Right cardiac atrium (tissue), 5 donors: Measurements from ENCODE around the gene LAT. TPM values are rescaled to one million over a fixed set of nuclear protein-coding genes. Genes with fewer than 3 reads are reported as not detected.
A peak's percentile ranks its signal among the peaks of the same experiment; 100 is the strongest.
"Not testable (repeated sequence)": the region's sequence is repeated elsewhere in the genome, so short reads cannot be mapped to it uniquely, and the experiment has no call there.

Experiments used
- ATAC-seq, 2 donors: fragments of 200-7000 bp; cut with Tn5 transposase; one replicate each; pipeline versions ENCODE4 v1.8.0 to v1.9.1; 2020; ENCODE audit warnings: moderate library complexity in 2 of 2, mild to moderate bottlenecking in 1 of 2
- DNase-seq, 3 donors: peaks; one replicate each; pipeline ENCODE4 v3.0.0-alpha.2; 2020
- H3K27ac ChIP-seq: one replicate; pipeline ENCODE4 v1.5.1; 2013; ENCODE audit warnings: mild to moderate bottlenecking, low read length, control low read depth, moderate library complexity
- H3K27me3 ChIP-seq: one replicate; pipeline ENCODE4 v1.6.1; 2013; ENCODE audit not compliant: control insufficient read depth, insufficient read depth
- H3K4me1 ChIP-seq: one replicate; pipeline ENCODE4 v1.6.1; 2013; ENCODE audit warnings: low read length; ENCODE audit not compliant: control insufficient read depth, insufficient read depth
- H3K4me3 ChIP-seq: one replicate; pipeline ENCODE4 v1.5.1; 2013; ENCODE audit warnings: low read length, control low read depth
- H3K9me3 ChIP-seq: one replicate; pipeline ENCODE4 v1.6.1; 2013; ENCODE audit warnings: low read length; ENCODE audit not compliant: control insufficient read depth
- WGBS: extraction: QIAGEN DNeasy Blood & Tissue Kit; methylation state at CpG from one replicate; pipeline ENCODE4 v1.1.7; 2013; 5-methylcytosine and 5-hydroxymethylcytosine counted together
- intact Hi-C, 4 donors: fragments of 100-400 bp; cut with DNase I; formaldehyde crosslinking; loops; one replicate each; pipeline versions ENCODE4 v1.11.0 to v1.14.0; 2022 to 2023
- polyA plus RNA-seq: library from polyadenylated mRNA; stranded (reverse); fragments of 200-250 nt; gene quantifications from one replicate; pipeline ENCODE4 v1.2.3, GENCODE V29; 2013
- total RNA-seq, 4 donors: library from RNA; stranded (reverse); fragmentation: NEBNext Ultra II Directional; extraction: Animal tissue kit (Norgen Biotek cat#: 25700); gene quantifications; one replicate each; pipeline ENCODE4 v1.2.1, GENCODE V29; 2021
- donor health status: healthy with polysubstance abuse.
- donor health status: DM: no; HTN: yes; CAD: no.
- donor health status: DM: no; HTN: no; CAD: no.
- donor health status: DM: no; HTN: yes; CAD: no; lungs with severe emphysema.
- donor health status: DM: yes; HTN: yes; CAD: no.

The LAT gene
- total and polyA plus RNA-seq, 5 donors = 1.2 to 2.9 (median 2.1) TPM

DNA sequence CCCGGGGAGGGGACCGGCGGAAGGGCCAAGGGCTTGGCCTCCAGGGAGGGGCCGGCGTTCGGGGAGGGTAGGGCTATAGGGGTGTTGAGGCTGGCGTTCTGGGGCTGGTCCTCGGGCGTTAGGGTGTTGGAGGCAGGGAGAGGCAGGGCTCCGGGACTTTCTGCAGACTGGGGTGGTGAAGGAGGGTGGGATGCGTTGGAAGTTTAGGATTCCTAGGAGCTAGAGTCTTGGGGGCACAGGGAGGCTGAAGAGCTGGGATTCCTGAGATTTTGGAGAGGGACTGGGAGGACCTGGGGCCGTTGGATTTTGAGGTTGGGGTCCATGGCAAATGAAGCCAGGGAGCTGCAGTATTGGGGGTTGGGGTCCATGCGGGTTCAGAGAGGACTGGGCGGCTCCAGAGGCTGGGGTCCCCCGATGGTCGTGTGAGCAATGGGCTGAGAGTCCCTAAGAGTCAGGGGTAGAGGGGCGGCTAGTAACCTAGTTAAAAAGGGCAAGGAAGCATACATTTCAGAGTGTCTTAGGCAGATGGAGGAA, 33.4 kb upstream of the LAT start:
- DNase-seq (peak in 2 of 3 donors; percentile 30 to 82), ATAC-seq (peak; percentile 49 to 71)
- intact Hi-C loops = no loop called here
- Histone ChIP-seq H3K4me3 (peak overlapping the region; percentile 86), H3K27ac (peak overlapping the region; percentile 40), H3K4me1 (no peaks in the 10 kb centered on the region), H3K27me3 (no peaks in the 10 kb centered on the region), H3K9me3 (no peaks in the 10 kb centered on the region)
- WGBS = 2% methylated on average over 17 of the region's 17 CpGs

DNA sequence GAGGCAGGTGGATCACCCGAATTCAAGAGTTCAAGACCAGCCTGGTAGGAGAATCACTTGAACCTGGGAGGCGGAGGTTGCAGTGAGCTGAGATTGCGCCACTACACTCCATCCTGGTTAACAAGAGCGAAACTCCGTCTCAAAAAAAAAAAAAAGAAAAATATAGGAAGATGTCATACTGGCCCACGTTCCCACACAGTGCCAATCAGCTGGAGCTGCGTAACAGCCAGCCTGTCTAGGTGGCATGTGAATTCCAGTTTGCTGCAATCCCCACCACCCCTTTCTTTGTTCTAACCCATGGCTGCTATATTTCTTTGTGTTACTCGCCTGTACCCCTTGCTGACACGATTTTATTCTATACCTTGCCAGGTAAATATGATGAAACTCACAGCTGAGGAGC, 26.6 kb upstream of the LAT start:
- Histone ChIP-seq H3K4me1 (no peaks in the 10 kb centered on the region), H3K27ac (no peak overlapping the region), H3K4me3 (no peak overlapping the region), H3K9me3 (no peaks in the 10 kb centered on the region), H3K27me3 (no peaks in the 10 kb centered on the region)
- ATAC-seq = no peak
- intact Hi-C loops = no loop called here
- 96% methylated on average over 9 of the region's 9 CpGs for WGBS
- DNase-seq = no peak

- H3K27ac ChIP-seq = no peak overlapping the region
- intact Hi-C loops = no loop called here
- H3K9me3 ChIP-seq = no peaks in the 10 kb centered on the region
- peak in 1 of 2 donors; percentile 25 for ATAC-seq
- H3K27me3 ChIP-seq = no peaks in the 10 kb centered on the region
- H3K4me3 ChIP-seq = no peak overlapping the region
- peak in 1 of 3 donors; percentile 2 for DNase-seq
- no peaks in the 10 kb centered on the region for H3K4me1 ChIP-seq
- 92% methylated on average over 6 of the region's 6 CpGs for WGBS
These were observed 26.0 kb upstream of the LAT start for GRCh38 chr16:28958836-28959235.

GRCh38 chr16:28964072-28964471, 20.8 kb upstream of the LAT start:
- DNase-seq = peak in 1 of 3 donors; percentile 3
- H3K9me3 ChIP-seq = no peaks in the 10 kb centered on the region

DNA sequence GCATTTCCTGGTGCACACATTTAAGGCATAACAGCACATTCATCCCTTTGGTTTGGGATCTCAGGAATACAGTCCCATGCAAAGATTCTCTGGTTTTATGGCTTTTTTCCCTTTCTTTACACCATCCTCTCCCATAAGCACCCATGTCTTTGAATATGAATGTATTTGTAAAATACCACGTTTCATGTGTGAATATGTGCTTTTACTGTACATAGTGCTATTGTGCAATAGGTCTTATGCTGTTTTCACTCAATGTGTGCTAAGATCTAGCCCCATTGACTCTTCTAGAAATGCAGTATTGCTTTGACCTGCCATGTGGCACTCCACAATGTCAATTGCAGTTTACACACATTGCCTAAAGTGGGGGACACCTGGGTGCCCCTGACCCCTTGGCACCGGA, 20.4 kb upstream of the LAT start:
- Histone ChIP-seq H3K27ac (no peak overlapping the region), H3K4me3 (no peak overlapping the region), H3K27me3 (no peaks in the 10 kb centered on the region), H3K9me3 (no peaks in the 10 kb centered on the region), H3K4me1 (no peaks in the 10 kb centered on the region)
- intact Hi-C loops = no loop called here
- 95% methylated on average over 2 of the region's 2 CpGs for WGBS
- ATAC-seq (no peak), DNase-seq (peak in 1 of 3 donors; percentile 10)

More at GRCh38 chr16:28964072-28964471, 20.8 kb upstream of the LAT start:
- Histone ChIP-seq H3K27me3 (no peaks in the 10 kb centered on the region), H3K27ac (no peak overlapping the region), H3K4me1 (no peaks in the 10 kb centered on the region), H3K4me3 (no peak overlapping the region)
- ATAC-seq = no peak
- intact Hi-C loops = no loop called here
- 96% methylated on average over 3 of the region's 3 CpGs for whole genome bisulfite sequencing

DNA sequence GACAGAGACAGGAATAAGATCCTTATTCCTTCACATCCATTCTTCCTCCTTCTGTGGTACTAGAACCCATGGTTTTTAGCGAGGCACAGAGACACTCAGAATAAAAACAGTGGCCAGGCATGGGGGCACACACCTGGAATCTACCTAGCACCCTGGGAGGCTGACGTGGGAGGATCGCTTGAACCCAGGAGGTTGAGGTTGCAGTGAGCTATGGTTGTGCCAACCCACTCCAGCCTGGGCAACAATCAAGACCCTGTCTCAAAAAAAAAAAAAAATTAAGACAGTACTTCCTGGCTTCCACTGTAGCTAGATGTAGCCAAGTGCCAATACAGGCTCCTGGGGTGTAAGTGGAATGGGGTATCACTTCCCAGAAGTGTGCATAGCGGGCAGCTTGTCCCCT, 17.7 kb upstream of the LAT start:
- WGBS = 92% methylated on average over 4 of the region's 4 CpGs
- DNase-seq (peak in 1 of 3 donors; percentile 2), ATAC-seq (no peak)
- H3K27ac ChIP-seq = no peak overlapping the region
- intact Hi-C loops = no loop called here
- H3K27me3 ChIP-seq = no peaks in the 10 kb centered on the region
- H3K4me3 ChIP-seq = no peak overlapping the region
- H3K4me1 ChIP-seq = no peaks in the 10 kb centered on the region
- no peaks in the 10 kb centered on the region for H3K9me3 ChIP-seq

DNA sequence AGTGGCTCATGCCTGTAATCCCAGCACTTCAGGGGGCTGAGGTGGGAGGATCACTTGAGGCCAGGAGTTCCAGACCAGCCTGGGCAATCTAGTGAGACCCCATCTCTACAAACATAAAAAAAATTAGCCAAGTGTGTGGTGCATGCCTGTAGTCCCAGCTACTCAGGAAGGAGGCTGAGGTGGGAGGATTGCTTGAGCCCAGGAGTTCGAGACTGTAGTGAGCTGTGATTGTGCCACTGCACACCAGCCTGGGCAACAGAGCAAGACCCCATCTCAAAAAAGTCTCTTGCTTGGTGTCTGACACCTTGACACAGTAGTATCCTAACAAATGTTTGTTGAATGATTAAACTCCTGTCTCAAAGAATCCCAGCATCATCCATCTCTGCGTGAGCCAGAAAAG, 15.2 kb upstream of the LAT start:
- WGBS = 92% methylated on average over 2 of the region's 2 CpGs
- intact Hi-C loops, ATAC-seq, H3K4me1 ChIP-seq, H3K9me3 ChIP-seq, H3K27me3 ChIP-seq, H3K27ac ChIP-seq, H3K4me3 ChIP-seq, DNase-seq: not testable (repeated sequence)

GRCh38 chr16:28974007-28974436, 10.8 kb upstream of the LAT start:
- WGBS = under 1% methylated on average over 17 of the region's 17 CpGs
- intact Hi-C loops = no loop called here

DNA sequence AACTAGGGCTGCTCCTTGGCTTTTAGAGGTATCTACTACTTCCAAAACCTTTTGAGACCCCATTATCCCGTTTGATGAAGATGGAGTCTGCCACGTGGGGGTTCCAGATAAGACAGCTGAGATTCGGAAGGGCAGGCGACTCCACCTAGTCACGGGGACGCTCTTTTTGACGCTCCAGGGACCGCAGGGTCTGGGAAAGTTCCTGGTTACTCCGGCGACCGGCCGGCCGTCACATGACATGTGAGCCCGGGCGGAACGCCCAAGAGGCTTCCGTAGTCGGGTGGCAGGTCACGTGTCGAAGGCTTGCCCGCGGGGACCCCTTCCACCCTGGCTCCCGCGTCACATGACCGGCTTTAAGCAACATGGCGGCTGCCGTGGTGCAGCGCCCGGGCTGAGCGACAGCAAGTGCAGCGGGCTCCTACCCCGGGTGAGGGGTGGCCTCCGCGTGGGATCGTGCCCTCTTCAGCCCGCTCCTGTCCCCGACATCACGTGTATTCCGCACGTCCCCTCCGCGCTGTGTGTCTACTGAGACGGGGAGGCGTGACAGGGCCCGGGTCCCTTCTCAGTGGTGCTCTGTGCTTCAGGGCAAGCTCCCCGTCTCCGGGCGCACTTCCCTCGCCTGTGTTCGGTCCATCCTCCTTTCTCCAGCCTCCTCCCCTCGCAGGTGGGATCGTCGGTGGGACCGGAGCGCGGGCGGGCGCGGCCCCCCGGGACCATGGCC, 10.3 kb upstream of the LAT start, which contains the start of gene SPNS1:
SPNS1 (plus strand) TSS at position 342 of the 721 bp plus-strand sequence; CDS start at position 716, 374 bp downstream.
- no peaks in the 10 kb centered on the region for H3K27me3 ChIP-seq
- under 1% methylated on average over 60 of the region's 60 CpGs for WGBS
- H3K9me3 ChIP-seq = no peaks in the 10 kb centered on the region
- ATAC-seq = peak; percentile 97
- DNase-seq = peak; percentile 98 to 99 (median 99)
- H3K4me1 ChIP-seq = peaks cover 3% of the 10 kb centered on the region
- intact Hi-C loops = no loop called here
- H3K27ac ChIP-seq = peak within 1 kb of the TSS; percentile 55
- peak within 1 kb of the TSS; percentile 68 for H3K4me3 ChIP-seq

More at GRCh38 chr16:28974007-28974436, 10.8 kb upstream of the LAT start:
- Histone ChIP-seq H3K4me1 (peaks cover 3% of the 10 kb centered on the region), H3K27me3 (no peaks in the 10 kb centered on the region), H3K27ac (peak overlapping the region; percentile 55), H3K9me3 (no peaks in the 10 kb centered on the region), H3K4me3 (peak overlapping the region; percentile 68)
- DNase-seq (peak; percentile 66 to 80 (median 77)), ATAC-seq (peak; percentile 50 to 70)

GRCh38 chr16:28975158-28975599, 9.7 kb upstream of the LAT start:
- intact Hi-C loops = no loop called here
- H3K27ac ChIP-seq = no peak overlapping the region
- peak; percentile 4 to 23 for ATAC-seq
- no peaks in the 10 kb centered on the region for H3K9me3 ChIP-seq
- no peaks in the 10 kb centered on the region for H3K27me3 ChIP-seq
- H3K4me1 ChIP-seq = peaks cover 3% of the 10 kb centered on the region
- peak in 1 of 3 donors; percentile 53 for DNase-seq
- WGBS = 5% methylated on average over 30 of the region's 30 CpGs
- peak overlapping the region; percentile 68 for H3K4me3 ChIP-seq
